Lung (tissue), 12 donors: ENCODE results near the gene PCDH9. TPM values are rescaled to one million over a fixed set of nuclear protein-coding genes. Genes with fewer than 3 reads are reported as not detected.

ENCODE experiments used
- ATAC-seq: fragments of 200-7000 bp; cut with Tn5 transposase; one replicate; pipeline ENCODE4 v1.9.1; 2020; ENCODE audit warnings: moderate number of reproducible peaks; ENCODE audit not compliant: insufficient read depth, low FRiP score
- DNase-seq, 3 donors: peaks; one replicate each; pipeline ENCODE4 v3.0.0-alpha.2; 2013 to 2017
- H3K27ac ChIP-seq, 2 donors: one replicate each; pipeline ENCODE4 v1.5.1; 2013; ENCODE audit warnings: mild to moderate bottlenecking in 2 of 2, moderate library complexity in 2 of 2, control low read depth in 1 of 2, inconsistent platforms in 1 of 2, low read depth in 1 of 2, low read length in 1 of 2
- H3K27me3 ChIP-seq, 3 donors: one replicate each; pipeline ENCODE4 v1.5.1; 2013; ENCODE audit warnings: low read length in 2 of 3; ENCODE audit not compliant: control insufficient read depth in 3 of 3, insufficient read depth in 3 of 3
- H3K36me3 ChIP-seq, 4 donors: one replicate each; pipeline ENCODE4 v1.5.1; 2013; ENCODE audit warnings: low read length in 4 of 4, mild to moderate bottlenecking in 1 of 4, moderate library complexity in 1 of 4; ENCODE audit not compliant: control insufficient read depth in 4 of 4, insufficient read depth in 4 of 4
- H3K4me1 ChIP-seq, 5 donors: one replicate each; pipeline ENCODE4 v1.5.1; 2013; ENCODE audit warnings: low read length in 5 of 5, mild to moderate bottlenecking in 2 of 5, moderate library complexity in 1 of 5; ENCODE audit not compliant: control insufficient read depth in 5 of 5, insufficient read depth in 5 of 5
- H3K4me3 ChIP-seq: one replicate; pipeline ENCODE4 v1.5.1; 2013; ENCODE audit warnings: mild to moderate bottlenecking, control low read depth, moderate library complexity
- H3K9ac ChIP-seq, 2 donors: one replicate each; pipeline ENCODE4 v1.5.1; 2013; ENCODE audit warnings: low read length in 2 of 2, control low read depth in 1 of 2; ENCODE audit not compliant: insufficient read depth in 1 of 2
- H3K9me3 ChIP-seq, 4 donors: one replicate each; pipeline ENCODE4 v1.5.1; 2013; ENCODE audit warnings: low read length in 3 of 4, mild to moderate bottlenecking in 1 of 4, moderate library complexity in 1 of 4; ENCODE audit not compliant: control insufficient read depth in 4 of 4, insufficient read depth in 3 of 4
- WGBS, 2 donors: extraction: QIAGEN DNeasy Blood & Tissue Kit; methylation state at CpG; one replicate each; pipeline ENCODE4 v1.1.7; 2013; 5-methylcytosine and 5-hydroxymethylcytosine counted together
- polyA plus RNA-seq, 2 donors: library from polyadenylated mRNA; stranded (reverse); fragments of 200-250 nt; gene quantifications; one replicate each; pipeline ENCODE4 v1.2.1, GENCODE V29; 2013
- total RNA-seq, 2 donors: library from RNA; depleted of rRNA in 1 of 2; stranded (reverse); fragments of >200 nt in 1 of 2; gene quantifications; one replicate each; pipeline ENCODE4 v1.2.1, GENCODE V29; 2014 to 2021
- TF ChIP-seq, protein P1 (sequence below): IDR thresholded peaks from 2 replicates; pipeline ENCODE4 v1.5.1; 2012; ENCODE audit warnings: mild to moderate bottlenecking; ENCODE audit errors: control extremely low read depth, extremely low read depth
- donor health status: control.
- donor health status: control.
- donor health status: Bipolar disorder and iron deficiency.
- donor health status: healthy.
- donor health status: DM: yes; HTN: yes; CAD: no.

The PCDH9 gene
- total and polyA plus RNA-seq, 4 donors: 0.68 to 22.2 (median 4.1) TPM

DNA sequence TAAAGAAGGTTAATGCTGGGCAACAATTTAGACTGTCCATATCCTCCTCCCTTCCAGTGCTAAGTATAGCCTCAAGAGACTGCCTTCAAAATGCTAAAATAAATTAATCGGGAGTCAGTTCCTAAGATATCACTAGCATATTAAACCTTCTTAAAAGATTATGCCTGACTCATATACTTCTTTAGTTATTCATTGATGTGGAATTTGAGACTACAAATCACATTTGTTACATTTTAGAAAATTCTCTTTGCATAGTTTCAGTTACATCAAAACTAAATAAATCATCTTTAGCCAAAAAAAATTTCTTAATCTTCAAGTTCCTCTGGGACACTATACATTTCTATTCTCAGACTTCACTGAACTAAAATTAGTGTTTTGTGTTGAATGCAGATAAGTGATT, 769.1 kb downstream of the PCDH9 start:
- Histone ChIP-seq H3K9me3 (no peaks in the 10 kb centered on the region), H3K9ac (no peak overlapping the region), H3K4me3 (no peak overlapping the region), H3K27me3 (no peaks in the 10 kb centered on the region), H3K4me1 (peaks cover 0 to 3% (median 0%) of the 10 kb centered on the region in 5 donors), H3K36me3 (no peaks in the 10 kb centered on the region), H3K27ac (no peak overlapping the region)
- TF ChIP-seq, protein P1, sequence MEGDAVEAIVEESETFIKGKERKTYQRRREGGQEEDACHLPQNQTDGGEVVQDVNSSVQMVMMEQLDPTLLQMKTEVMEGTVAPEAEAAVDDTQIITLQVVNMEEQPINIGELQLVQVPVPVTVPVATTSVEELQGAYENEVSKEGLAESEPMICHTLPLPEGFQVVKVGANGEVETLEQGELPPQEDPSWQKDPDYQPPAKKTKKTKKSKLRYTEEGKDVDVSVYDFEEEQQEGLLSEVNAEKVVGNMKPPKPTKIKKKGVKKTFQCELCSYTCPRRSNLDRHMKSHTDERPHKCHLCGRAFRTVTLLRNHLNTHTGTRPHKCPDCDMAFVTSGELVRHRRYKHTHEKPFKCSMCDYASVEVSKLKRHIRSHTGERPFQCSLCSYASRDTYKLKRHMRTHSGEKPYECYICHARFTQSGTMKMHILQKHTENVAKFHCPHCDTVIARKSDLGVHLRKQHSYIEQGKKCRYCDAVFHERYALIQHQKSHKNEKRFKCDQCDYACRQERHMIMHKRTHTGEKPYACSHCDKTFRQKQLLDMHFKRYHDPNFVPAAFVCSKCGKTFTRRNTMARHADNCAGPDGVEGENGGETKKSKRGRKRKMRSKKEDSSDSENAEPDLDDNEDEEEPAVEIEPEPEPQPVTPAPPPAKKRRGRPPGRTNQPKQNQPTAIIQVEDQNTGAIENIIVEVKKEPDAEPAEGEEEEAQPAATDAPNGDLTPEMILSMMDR: no peak
- no peak for ATAC-seq
- WGBS, 2 donors: 86 to 97% methylated on average over 1 of the region's 1 CpG
- DNase-seq: no peak

DNA sequence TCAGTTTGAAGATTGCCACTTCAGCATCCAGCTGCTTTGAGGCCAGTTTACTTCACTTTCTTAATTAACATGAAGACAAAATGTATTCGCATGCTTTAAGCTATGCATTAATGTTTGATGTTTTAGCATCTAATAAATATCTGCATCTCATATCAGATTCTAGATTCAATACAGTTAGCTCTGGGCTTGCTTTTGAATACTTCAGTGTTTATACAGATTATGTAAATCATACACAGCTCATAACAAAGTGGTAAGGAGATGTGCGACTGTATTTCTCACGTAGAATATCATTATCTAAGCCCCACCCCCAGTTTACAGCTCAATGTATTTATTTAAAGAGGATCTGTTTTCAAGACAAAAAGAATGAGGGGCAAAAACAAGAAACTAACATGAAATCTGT, 770.5 kb downstream of the PCDH9 start:
- no peaks in the 10 kb centered on the region for H3K9me3 ChIP-seq
- no peaks in the 10 kb centered on the region for H3K36me3 ChIP-seq
- H3K4me1 ChIP-seq: peaks cover 0 to 3% (median 0%) of the 10 kb centered on the region in 5 donors
- no peak overlapping the region for H3K27ac ChIP-seq
- WGBS, 2 donors: 83 to 85% methylated on average over 3 of the region's 3 CpGs
- no peak overlapping the region for H3K4me3 ChIP-seq
- ATAC-seq (no peak), DNase-seq (peak in 2 of 3 donors; percentile 17 to 44)
- TF ChIP-seq, protein P1: no peak
- no peaks in the 10 kb centered on the region for H3K27me3 ChIP-seq
- H3K9ac ChIP-seq: no peak overlapping the region

GRCh38 chr13:66459143-66459542, 771.0 kb downstream of the PCDH9 start:
- 79 to 92% methylated on average over 2 of the region's 2 CpGs for WGBS, 2 donors

GRCh38 chr13:66446413-66446812, 783.7 kb downstream of the PCDH9 start:
- DNase-seq (no peak), ATAC-seq (no peak)
- WGBS, 2 donors: 81 to 90% methylated on average over 4 of the region's 4 CpGs
- Histone ChIP-seq H3K4me1 (no peaks in the 10 kb centered on the region), H3K27me3 (no peaks in the 10 kb centered on the region), H3K9me3 (no peaks in the 10 kb centered on the region), H3K36me3 (no peaks in the 10 kb centered on the region), H3K4me3 (no peak overlapping the region), H3K27ac (no peak overlapping the region), H3K9ac (no peak overlapping the region)
- TF ChIP-seq, protein P1: no peak

More at GRCh38 chr13:66459143-66459542, 771.0 kb downstream of the PCDH9 start:
- no peak overlapping the region for H3K9ac ChIP-seq
- H3K36me3 ChIP-seq: no peaks in the 10 kb centered on the region
- no peaks in the 10 kb centered on the region for H3K9me3 ChIP-seq
- no peak for DNase-seq
- H3K4me3 ChIP-seq: no peak overlapping the region
- no peak overlapping the region for H3K27ac ChIP-seq
- H3K27me3 ChIP-seq: no peaks in the 10 kb centered on the region
- H3K4me1 ChIP-seq: peaks cover 0 to 3% (median 0%) of the 10 kb centered on the region in 5 donors
- TF ChIP-seq, protein P1: no peak
- ATAC-seq: no peak
